Esophagus squamous epithelium (tissue), 5 donors: Measurements from ENCODE around the gene ADIPOR2. TPM values are rescaled to one million over a fixed set of nuclear protein-coding genes. Genes with fewer than 3 reads are reported as not detected.

Experiments used
- DNase-seq: peaks from one replicate; lab custom pipeline; 2025; lab: John Stamatoyannopoulos, UW
- H3K27ac ChIP-seq, 4 donors: fragments of 200-600 bp; sonication (generic); one replicate each; pipeline ENCODE4 v1.5.1; 2016 to 2019; ENCODE audit warnings: mild to moderate bottlenecking in 1 of 4
- H3K27me3 ChIP-seq, 4 donors: fragments of 200-600 bp; sonication (generic); 1 replicate in 3 of 4; 2 replicates in 1 of 4; pipeline versions ENCODE4 v1.5.1 to v1.6.0; 2017 to 2021; ENCODE audit warnings: antibody characterized with exemption in 1 of 4
- H3K36me3 ChIP-seq, 3 donors: fragments of 200-600 bp; sonication (generic); one replicate each; pipeline ENCODE4 v1.5.1; 2016 to 2019
- H3K4me1 ChIP-seq, 3 donors: fragments of 200-600 bp; sonication (generic); one replicate each; pipeline ENCODE4 v1.5.1; 2017 to 2019
- H3K4me3 ChIP-seq, 4 donors: fragments of 200-600 bp; sonication (generic); 1 replicate in 3 of 4; 2 replicates in 1 of 4; pipeline ENCODE4 v1.5.1; 2016 to 2019; ENCODE audit warnings: mild to moderate bottlenecking in 2 of 4, moderate library complexity in 1 of 4
- H3K9me3 ChIP-seq, 3 donors: fragments of 200-600 bp; sonication (generic); one replicate each; pipeline ENCODE4 v1.5.1; 2016 to 2019
- POLR2A ChIP-seq, 4 donors: fragments of 450-650 bp; IDR thresholded peaks; one replicate each; pipeline ENCODE4 v1.6.1; 2017; ENCODE audit warnings: antibody characterized with exemption in 4 of 4, mild to moderate bottlenecking in 4 of 4, moderate library complexity in 3 of 4
- WGBS, 2 donors: methylation state at CpG; one replicate each; pipeline ENCODE4 v1.1.5; 2018; 5-methylcytosine and 5-hydroxymethylcytosine counted together
- intact Hi-C: fragments of 100-400 bp; cut with DNase I; formaldehyde crosslinking; loops from one replicate; pipeline ENCODE4 v1.15.0; 2022
- total RNA-seq, 4 donors: library from RNA; depleted of rRNA; stranded (reverse); fragments of >200 nt; gene quantifications; one replicate each; pipeline ENCODE4 v1.1.0, GENCODE V29; 2016
- TF ChIP-seq, protein P1 (sequence below), 6 experiments: fragments of 450-650 bp in 4 of 6; fragments of 200-600 bp in 2 of 6; sonication (generic) in 2 of 6; IDR thresholded peaks; one replicate each; pipeline ENCODE4 v1.5.1; 2016 to 2019; ENCODE audit warnings: antibody characterized with exemption in 6 of 6, mild to moderate bottlenecking in 4 of 6, moderate library complexity in 4 of 6
- donor health status: DM: yes; HTN: yes; CAD: no.

The ADIPOR2 gene
- total RNA-seq, 4 donors from 2014 or later: 29.1 to 49.4 (median 31.1) TPM

DNA sequence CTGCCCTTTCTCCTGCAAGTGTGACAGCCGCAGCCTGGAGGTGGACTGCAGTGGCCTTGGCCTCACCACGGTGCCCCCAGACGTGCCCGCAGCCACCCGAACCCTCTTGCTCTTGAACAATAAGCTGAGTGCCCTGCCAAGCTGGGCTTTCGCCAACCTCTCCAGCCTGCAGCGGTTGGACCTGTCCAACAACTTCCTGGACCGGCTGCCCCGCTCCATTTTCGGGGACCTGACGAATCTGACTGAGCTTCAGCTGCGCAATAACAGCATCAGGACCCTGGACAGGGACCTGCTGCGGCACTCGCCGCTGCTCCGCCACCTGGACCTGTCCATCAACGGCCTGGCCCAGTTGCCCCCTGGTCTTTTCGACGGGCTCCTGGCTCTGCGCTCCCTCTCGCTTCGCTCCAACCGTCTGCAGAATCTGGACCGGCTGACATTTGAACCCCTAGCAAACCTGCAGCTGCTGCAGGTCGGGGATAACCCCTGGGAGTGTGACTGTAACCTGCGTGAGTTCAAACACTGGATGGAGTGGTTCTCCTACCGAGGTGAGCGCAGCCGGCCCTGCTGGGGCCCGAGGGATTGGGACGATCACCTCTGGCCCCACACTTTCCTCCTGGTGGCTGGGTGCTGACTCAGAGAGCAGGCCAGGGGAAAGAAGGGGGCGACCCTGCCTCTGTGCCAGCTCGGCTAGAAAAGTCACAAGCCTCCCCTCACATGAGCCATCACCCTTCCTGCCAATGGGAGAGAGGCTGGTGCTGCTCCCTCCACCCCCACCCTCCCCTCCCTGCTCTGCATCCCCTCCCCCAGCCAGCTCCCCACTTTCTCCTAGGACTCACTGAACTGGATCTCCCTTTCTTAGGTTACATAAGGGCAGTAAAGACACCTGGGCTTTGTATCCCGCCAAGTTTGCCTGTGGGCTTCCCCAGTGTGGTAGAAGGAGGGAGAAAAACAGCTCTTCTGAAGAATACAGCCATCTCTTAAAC is 140.4 kb downstream of the ADIPOR2 start:
- DNase-seq: no peak
- TF ChIP-seq, protein P1, sequence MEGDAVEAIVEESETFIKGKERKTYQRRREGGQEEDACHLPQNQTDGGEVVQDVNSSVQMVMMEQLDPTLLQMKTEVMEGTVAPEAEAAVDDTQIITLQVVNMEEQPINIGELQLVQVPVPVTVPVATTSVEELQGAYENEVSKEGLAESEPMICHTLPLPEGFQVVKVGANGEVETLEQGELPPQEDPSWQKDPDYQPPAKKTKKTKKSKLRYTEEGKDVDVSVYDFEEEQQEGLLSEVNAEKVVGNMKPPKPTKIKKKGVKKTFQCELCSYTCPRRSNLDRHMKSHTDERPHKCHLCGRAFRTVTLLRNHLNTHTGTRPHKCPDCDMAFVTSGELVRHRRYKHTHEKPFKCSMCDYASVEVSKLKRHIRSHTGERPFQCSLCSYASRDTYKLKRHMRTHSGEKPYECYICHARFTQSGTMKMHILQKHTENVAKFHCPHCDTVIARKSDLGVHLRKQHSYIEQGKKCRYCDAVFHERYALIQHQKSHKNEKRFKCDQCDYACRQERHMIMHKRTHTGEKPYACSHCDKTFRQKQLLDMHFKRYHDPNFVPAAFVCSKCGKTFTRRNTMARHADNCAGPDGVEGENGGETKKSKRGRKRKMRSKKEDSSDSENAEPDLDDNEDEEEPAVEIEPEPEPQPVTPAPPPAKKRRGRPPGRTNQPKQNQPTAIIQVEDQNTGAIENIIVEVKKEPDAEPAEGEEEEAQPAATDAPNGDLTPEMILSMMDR (IDR thresholded peaks at IDR 0.05): no peak
- no peaks in the 10 kb centered on the region for H3K36me3 ChIP-seq
- H3K27ac ChIP-seq: no peak overlapping the region
- H3K4me1 ChIP-seq: peaks cover 0 to 10% (median 0%) of the 10 kb centered on the region in 3 donors
- H3K9me3 ChIP-seq: no peaks in the 10 kb centered on the region
- WGBS, 2 donors: 9 to 15% methylated on average over 15 to 17 of the region's 34 CpGs
- peaks cover 0 to 98% (median 0%) of the 10 kb centered on the region in 4 donors for H3K27me3 ChIP-seq
- intact Hi-C loops: no loop called here
- no peak overlapping the region for H3K4me3 ChIP-seq

DNA sequence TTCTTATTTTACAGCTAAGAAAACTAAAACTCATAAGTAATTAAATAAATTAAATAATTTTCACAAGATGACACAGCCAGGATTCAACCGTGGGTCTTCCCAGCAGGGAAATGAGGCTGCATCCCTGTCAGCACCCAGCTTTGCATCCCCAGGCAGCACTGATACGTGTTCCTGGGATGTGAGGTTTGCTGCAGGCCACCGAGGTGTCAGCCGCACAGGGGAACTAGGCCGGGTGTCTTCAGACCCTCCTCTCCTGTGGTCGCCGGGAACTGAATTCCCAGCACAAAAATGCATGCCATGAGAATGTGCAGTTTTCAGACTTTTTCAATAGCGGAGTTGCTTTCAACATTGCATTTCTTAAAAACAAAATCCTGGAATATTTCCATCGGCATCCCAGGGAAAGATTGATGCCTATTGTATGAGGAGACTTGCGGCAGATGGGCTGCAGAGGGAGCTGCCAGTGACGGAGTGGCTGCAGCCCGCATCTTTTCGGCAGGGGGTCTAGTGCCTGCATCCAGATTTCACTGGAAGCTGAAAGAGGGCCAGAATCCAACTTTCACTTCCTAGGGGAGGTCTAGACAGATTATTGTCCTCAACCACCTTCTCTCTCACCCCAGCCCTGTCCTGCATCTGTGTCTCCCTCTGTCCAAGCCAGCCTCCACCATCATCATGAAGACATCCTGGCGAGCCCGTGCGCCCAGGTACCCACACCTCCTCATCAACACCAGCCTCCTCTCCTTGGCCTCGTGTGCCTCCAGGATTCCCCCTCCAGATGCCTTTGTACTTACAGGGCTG is 142.1 kb downstream of the ADIPOR2 start:
- TF ChIP-seq POLR2A (IDR thresholded peaks at IDR 0.05): no peak
- TF ChIP-seq, protein P1 (IDR thresholded peaks at IDR 0.05): no peak
- Histone ChIP-seq H3K4me3 (no peak overlapping the region), H3K27ac (no peak overlapping the region), H3K9me3 (no peaks in the 10 kb centered on the region), H3K27me3 (peaks cover 0 to 95% (median 0%) of the 10 kb centered on the region in 4 donors), H3K4me1 (peaks cover 0 to 10% (median 0%) of the 10 kb centered on the region in 3 donors), H3K36me3 (no peaks in the 10 kb centered on the region)
- WGBS, 2 donors: 59% methylated on average over 10 to 14 of the region's 17 CpGs
- intact Hi-C loops: no loop called here
- no peak for DNase-seq

DNA sequence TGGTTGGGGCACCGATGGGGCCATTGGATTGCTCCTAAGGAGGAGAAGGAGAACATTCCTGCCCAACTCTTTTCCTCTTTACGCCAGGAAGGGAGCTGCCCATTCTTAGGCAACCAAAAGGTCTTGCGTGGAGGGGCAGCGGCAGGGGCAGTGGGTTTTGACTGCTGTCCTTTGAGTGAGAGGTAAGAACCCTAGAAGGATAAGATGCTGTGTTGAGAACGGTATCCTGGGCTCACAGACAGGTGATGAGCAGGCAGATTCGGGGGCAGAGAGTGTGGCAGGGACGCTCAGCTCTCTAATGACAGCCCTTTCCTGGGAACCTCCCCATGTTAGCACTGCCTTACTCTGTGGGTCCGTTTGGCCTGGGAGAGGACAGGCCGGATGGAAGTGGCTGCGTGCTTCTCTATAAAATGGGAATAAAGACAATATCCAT is 142.7 kb downstream of the ADIPOR2 start:
- no peaks in the 10 kb centered on the region for H3K9me3 ChIP-seq
- 62 to 73% methylated on average over 4 to 6 of the region's 10 CpGs for WGBS, 2 donors
- peaks cover 0 to 95% (median 0%) of the 10 kb centered on the region in 4 donors for H3K27me3 ChIP-seq
- TF ChIP-seq, protein P1 (IDR thresholded peaks at IDR 0.05): no peak
- no peak for TF ChIP-seq POLR2A (IDR thresholded peaks at IDR 0.05)
- no peak overlapping the region for H3K4me3 ChIP-seq
- intact Hi-C loops: no loop called here
- no peaks in the 10 kb centered on the region for H3K36me3 ChIP-seq
- no peak for DNase-seq
- peaks cover 0 to 10% (median 0%) of the 10 kb centered on the region in 3 donors for H3K4me1 ChIP-seq
- no peak overlapping the region for H3K27ac ChIP-seq

DNA sequence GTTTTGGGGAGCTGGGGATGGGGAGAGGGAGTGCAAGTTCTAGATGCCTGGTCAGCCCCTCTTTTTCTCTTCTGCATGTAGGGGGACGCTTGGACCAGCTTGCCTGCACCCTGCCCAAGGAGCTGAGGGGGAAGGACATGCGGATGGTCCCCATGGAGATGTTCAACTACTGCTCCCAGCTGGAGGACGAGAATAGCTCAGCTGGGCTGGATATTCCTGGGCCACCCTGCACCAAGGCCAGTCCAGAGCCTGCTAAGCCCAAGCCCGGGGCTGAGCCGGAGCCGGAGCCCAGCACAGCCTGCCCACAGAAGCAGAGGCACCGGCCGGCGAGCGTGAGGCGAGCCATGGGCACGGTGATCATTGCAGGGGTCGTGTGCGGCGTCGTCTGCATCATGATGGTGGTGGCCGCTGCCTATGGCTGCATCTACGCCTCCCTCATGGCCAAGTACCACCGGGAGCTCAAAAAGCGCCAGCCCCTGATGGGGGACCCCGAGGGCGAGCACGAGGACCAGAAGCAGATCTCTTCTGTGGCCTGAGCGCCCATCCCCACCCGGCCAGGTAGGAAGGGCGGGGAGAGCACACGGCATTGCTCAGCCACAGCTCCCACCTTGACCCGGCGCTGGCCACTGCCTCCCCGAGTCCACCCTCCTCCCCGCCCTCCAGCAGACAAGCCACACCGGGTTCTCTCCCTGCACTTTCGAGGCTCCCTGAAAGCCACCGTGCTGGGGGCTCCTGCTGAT is 143.5 kb downstream of the ADIPOR2 start:
- no peak overlapping the region for H3K27ac ChIP-seq
- no peak for DNase-seq
- H3K4me1 ChIP-seq: peaks cover 0 to 10% (median 0%) of the 10 kb centered on the region in 3 donors
- no peak for TF ChIP-seq POLR2A (IDR thresholded peaks at IDR 0.05)
- TF ChIP-seq, protein P1 (IDR thresholded peaks at IDR 0.05): no peak
- no peaks in the 10 kb centered on the region for H3K9me3 ChIP-seq
- no peaks in the 10 kb centered on the region for H3K36me3 ChIP-seq
- no peak overlapping the region for H3K4me3 ChIP-seq
- WGBS, 2 donors: 70 to 72% methylated on average over 2 to 11 of the region's 34 CpGs
- intact Hi-C loops: no loop called here
- H3K27me3 ChIP-seq: peaks cover 0 to 95% (median 0%) of the 10 kb centered on the region in 4 donors
